GM21381 (cell line): ENCODE results near the gene PLCB2.

ENCODE experiments used
- ATAC-seq: cut with Tn5 transposase; IDR thresholded peaks from one replicate; pipeline ENCODE4 v1.9.1; 2021; ENCODE audit warnings: mild to moderate bottlenecking, moderate library complexity; ENCODE audit not compliant: unreplicated experiment

Gene PLCB2

DNA sequence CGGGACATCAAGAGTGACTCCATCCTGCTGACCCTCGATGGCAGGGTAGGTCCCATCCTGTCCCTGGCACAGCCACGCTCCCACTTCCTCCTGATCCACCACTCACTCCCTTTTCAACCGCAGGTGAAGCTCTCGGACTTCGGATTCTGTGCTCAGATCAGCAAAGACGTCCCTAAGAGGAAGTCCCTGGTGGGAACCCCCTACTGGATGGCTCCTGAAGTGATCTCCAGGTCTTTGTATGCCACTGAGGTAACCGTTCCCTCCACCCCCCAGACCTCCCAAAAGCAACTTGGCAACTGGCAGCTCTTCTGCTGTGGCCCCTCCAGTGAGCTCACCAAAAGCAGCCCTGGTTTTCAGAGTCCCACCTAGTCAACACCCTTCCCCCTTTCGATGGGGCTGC lies 34.3 kb downstream of the PLCB2 start:
- no peak for ATAC-seq

DNA sequence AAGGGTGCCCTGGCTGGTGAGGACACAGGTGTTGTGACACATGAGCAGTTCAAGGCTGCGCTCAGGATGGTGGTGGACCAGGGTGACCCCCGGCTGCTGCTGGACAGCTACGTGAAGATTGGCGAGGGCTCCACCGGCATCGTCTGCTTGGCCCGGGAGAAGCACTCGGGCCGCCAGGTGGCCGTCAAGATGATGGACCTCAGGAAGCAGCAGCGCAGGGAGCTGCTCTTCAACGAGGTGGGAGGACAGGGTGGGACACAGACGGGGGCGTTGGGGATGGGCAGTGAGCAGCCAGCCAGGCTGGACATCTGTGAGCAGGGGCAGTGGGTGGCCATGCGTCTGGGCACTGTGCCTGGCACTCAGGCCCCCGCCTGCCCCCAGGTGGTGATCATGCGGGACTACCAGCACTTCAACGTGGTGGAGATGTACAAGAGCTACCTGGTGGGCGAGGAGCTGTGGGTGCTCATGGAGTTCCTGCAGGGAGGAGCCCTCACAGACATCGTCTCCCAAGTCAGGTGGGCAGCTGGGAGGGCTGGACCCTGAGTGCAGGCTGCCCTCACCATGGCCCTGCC lies 35.2 kb downstream of the PLCB2 start:
- ATAC-seq, result no peak

DNA sequence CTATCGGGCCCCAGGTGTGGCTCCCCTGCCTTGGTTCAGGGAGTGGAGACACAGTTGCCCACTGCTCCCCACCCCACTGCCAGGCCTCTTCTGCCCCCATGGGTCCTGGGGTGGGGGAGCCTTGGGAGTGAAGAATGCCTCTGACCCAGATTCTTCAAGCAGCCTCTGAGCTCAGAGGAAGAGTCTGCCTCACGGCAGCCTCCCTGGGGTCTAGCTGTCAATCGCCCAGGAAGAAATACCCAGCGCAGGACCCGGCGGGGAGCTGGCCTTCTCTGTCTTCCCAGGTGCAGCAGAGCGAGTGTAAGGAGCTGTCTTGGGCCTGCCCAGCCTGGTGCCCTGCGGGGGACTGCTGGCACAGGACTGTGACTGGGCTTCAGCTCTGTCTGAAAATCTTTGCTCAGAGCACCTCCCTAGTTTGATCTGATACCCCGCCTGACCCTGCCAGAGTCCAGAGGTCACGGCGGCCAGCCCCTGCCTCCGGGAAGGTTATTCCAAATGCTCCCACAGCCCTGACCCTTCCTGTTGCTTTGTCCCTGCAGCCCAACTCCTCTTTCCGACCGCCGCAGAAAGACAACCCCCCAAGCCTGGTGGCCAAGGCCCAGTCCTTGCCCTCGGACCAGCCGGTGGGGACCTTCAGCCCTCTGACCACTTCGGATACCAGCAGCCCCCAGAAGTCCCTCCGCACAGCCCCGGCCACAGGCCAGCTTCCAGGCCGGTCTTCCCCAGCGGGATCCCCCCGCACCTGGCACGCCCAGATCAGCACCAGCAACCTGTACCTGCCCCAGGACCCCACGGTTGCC lies 35.9 kb downstream of the PLCB2 start:
- ATAC-seq, result no peak

DNA sequence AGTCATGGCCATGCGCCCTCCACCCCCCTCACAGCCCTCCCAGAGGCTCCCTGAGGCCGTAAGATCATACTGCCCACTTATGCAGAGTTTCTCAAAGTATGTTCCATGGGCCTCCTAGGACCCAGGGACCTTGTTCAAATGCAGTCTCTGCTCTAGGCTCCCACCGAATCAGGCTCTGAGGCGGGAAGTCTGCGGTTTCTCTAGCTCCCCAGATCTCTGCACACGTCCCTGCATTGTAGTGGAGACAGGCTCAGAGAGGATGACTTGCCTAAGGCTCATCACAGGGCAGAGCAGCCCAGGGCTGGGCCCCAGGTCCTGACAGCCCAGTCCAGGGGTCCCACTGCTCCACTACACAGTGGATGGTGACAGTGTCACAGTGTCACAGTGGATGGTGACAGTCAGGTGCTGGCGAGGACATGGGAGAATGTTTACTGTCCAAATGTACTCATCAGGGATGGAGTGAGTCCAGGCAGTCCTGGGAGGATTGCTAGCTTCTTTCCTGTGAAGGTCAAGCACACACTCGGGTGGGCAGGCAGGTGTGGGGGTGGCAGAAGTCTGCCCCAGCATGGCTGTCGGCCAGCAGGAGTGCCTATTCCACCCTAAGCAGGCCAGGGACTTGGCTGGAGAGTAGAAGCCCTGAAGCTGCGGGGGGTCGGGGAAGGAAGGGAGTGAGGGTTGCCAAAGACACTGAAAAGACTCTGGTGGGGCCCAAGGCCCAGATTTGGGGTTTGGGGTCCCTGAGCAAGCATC lies 37.3 kb downstream of the PLCB2 start:
- no peak for ATAC-seq

DNA sequence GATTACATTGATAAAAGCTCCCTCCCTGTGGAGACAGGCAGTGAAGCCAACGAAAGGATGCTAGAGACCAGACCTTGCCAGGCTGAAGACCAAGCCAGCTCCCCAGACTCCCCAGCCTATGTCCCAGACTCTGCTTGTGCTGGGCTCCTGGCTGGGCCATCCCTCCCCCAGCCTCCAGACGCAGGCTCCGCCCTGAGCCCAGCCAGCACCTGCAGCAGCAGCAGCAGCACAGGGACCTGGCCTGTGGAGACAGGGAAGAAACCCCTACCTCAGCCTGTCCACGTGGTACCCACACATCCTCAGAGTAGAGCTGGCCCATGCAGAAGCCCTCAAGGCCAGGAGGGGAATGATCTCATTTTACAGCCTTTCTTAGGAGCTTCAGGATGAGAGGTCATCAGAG lies 38.1 kb downstream of the PLCB2 start:
- ATAC-seq, result no peak

DNA sequence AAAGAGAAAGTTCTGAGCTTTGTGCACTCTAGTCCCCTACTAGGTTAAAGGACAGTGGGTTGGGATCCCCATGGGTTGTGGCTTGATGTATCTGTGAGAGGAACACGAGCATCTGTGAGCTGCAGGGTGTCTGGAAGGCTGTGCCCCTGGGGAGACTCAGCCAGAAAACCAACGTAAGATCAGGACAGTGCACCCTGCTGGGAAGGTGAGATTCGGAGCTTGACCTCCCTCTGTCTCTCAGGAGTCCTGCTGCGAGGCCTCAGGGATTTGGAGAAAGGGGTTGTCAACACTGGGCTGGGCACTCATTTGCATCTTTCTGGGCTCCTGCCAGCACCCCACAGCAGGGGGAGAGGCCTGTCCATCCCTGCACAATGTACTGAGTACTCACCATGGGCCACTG lies 40.1 kb downstream of the PLCB2 start:
- ATAC-seq, result no peak

DNA sequence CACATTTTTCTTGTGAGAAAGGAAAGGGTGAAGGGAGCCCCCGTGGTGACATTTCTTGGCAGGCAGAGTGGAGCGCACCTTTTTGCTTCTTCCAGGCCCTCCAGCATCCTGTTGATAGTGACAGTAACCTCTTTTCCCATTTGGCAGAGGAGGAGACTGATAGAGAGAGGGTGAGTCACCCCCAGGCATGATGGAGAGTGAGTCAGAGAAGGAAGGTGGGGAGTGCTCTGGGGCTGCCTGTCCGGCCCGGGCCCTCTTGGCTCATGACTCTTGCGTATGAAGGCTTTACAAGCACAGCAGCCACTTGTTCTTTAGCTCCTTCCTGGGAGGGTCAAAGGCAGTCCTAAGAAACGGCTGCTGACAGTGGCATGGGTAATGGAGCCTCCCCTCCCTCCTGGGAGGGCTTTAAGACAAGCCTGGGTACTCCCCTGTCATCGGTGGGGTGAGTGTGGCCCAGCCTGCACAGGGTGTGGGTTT lies 40.9 kb downstream of the PLCB2 start:
- ATAC-seq, result no peak

DNA sequence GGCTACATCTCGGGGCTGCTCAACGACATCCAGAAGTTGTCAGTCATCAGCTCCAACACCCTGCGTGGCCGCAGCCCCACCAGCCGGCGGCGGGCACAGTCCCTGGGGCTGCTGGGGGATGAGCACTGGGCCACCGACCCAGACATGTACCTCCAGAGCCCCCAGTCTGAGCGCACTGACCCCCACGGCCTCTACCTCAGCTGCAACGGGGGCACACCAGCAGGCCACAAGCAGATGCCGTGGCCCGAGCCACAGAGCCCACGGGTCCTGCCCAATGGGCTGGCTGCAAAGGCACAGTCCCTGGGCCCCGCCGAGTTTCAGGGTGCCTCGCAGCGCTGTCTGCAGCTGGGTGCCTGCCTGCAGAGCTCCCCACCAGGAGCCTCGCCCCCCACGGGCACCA lies 41.9 kb downstream of the PLCB2 start:
- ATAC-seq, result no peak

DNA sequence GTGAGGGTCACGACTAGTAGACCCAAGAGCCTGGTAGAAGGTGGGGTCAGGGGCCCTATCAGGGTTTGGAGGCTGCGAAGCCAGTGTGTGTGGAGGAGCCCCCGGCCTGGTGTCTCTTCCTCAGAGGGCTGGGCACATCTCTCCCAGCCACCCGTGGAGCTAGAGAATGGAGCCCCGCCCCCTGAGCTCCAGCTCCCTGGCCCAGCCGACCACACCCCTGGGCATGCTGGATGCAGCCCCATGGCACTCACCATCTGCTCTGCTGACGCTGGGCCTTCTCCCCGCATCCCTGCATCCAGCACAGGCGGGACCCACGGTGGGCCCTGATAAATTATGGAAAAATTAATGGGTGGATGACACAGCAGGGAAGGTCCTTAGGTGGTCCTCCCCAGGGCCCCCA lies 42.4 kb downstream of the PLCB2 start:
- no peak for ATAC-seq

DNA sequence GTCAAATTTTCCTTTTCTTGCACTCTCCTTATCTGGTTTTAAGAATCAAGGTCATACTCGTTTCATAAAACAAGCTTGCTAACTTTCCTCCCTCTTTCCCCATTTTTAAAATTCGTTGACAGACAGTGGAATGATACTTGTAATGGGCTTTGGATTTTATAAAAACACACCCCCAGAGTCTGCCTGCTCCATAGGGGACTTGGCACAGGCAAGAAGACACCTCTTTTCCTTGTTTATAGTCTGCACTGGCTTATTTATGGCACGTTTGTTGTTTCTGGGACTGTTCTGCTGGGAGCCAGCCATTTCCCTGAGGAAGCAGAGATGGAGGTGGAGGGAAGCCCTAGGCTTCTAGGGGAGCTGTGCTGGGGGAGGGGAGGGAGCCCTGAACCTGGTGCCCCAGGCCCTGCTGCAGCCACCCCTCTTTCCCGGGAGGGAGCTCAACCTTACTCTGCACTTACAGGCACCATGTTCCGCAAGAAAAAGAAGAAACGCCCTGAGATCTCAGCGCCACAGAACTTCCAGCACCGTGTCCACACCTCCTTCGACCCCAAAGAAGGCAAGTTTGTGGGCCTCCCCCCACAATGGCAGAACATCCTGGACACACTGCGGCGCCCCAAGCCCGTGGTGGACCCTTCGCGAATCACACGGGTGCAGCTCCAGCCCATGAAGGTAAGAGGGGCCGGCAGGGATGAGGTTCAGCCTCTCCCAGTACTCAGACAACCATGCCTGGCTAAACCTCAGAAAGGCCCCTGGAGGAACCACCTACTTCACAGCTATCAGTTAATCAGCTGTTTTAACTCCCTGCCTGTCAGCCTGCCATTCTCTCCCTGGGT lies 43.2 kb downstream of the PLCB2 start:
- no peak for ATAC-seq

DNA sequence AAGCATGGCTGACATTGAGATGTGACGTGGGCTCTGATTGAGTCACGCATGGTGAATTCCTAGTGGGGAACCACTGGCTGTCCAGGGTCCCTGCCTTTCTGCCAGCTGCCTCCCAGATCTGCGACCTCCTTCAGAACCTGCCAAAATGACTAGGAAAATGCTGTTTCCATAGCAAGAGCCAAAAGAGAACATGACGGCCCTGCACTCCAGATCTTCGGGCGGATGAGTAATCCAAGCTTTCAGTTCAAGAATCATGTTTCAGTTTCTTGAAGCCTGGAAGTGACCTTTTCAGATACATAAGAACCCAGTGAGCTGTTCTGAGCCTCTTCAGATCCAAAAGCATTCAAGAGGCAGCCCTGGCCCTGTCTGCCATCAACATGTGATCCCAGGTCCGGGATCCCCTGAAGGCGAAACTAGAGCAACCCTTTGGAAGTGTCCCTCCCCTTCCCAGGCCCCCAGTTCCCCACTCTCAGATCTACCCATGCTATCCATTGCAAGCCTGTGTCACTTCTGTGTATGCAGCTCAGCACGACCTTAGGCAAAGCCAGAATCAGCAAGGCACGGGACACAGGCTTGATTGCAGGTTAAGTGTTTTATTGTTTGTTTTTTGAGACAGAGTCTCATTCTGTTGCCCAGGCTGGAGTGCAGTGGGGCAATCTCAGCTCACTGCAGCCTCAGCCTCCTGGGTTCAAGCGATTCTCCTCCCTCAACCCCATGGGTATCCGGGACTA lies 44.5 kb downstream of the PLCB2 start:
- no peak for ATAC-seq

DNA sequence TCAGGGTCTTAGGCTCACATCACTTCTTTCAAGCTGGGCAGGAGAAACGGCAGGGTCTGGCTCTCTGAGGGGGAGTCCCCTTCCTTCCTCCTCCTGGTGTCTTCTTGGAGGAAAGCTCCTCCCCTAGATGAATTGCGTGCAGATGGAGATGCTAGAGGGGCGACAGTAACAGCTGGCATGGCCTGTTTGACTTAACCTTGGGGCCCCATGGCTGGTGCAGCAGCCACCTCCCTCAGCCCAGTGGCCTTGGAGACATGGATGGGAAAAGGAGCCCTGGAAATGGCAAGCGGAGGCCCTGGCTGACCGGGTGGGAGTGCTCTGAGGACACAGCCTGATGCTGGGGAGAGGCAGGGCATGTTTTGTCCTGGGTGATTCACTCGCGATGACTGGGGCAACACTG lies 48.7 kb downstream of the PLCB2 start:
- no peak for ATAC-seq

DNA sequence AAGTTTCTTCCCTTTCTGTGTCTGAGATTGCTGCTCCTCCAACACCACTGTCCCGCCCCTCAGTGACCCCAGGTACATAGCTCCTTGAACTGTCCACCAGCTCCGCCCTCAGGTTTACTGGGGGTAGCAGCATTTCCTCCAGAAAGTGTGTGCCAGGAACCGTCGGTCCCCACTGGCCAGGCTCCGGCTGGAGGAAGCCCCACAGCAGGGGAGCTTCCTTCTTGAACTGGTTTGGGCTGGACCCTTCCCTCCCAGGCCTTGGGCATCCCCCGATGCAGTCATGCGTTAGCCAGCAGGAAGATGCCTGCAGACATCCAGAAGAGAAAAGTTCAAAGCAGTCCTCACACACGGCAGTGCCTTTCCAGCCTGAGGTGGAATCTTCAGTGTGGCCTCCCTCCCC lies 49.2 kb downstream of the PLCB2 start:
- no peak for ATAC-seq

DNA sequence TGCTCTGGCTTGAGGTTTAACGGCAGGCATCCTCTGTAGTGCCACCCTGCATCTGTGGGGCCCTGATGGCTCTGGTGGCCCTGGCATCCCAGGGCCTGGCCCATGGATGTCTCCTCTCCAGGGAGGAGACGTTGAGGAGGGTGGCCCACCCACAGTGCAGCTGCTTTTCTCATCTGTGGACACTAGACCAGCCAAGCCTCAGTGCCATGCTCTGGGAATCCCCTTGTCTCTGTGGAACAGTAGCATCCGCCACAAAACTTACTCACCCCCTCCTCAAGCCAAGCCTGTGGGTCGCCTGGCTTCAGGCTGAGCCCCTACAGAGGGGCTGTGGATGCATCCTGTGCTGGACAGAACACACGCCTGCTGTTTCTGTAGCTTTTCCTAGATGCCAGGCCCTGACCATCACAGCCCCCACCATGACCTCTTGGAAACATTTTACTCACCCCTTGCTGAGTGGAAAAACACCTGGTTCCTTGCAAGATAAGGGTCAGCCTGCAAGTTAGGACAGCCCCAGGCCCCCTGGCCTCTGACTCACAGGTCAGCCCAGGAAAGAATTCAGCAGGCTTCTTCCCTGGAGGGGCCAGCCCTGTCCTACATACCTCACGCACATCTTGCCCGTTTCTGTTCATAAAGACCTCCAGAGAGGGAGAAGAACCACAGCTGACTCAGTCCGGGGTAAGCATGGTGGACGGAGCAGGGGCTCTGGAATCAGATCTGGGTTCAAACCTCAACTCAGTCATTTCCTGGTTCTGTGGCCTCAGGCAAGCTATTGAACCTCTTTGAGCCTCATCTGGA lies 49.9 kb downstream of the PLCB2 start:
- ATAC-seq, result no peak

DNA sequence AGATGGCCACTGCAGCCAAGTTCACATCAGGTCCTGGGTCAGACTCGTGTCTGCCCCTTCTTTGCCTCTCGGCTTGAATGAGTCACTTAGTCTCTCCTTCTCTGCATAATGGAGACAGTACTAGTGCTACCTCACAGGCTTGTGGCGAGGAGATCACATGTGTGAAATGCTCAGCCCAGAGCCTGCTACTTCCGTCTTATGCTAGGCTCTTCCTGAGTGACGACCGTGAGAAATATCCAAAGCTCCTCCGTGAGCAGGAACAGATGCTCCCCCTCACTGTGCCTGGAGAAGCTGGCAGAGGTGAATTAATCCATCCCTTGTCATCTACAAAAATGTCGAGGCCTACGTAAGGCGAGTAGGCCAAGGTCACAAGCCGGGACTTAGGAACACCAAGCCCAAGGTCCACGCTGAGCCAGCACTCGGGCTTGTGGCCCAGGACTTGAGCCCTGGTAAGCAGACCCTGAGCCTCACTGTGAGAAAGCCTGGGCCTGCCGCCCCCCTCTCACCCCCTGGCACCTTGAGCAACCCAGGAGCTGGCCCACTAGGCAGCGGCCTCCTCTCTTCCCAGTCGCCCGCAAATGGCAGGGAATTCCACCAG lies 51.0 kb downstream of the PLCB2 start:
- no peak for ATAC-seq

DNA sequence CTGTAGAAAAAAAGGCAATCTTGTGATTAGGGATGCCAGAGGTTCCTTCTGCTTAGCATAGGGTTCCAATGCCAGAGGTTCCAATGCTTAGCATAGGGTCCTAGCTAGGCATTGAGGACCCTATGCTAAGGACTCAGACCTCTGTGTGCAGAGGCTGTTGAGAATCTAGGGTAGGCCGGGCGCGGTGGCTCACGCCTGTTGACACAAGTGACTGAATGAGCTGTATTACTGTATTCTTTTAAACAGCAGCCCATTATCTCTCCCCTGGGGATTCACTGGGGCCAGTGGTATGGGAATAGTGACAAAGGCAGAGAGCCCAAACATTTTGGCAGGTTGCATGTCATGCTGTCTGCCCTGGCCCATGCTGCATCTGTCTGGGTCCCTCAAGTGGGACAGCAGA lies 52.7 kb downstream of the PLCB2 start:
- no peak for ATAC-seq

DNA sequence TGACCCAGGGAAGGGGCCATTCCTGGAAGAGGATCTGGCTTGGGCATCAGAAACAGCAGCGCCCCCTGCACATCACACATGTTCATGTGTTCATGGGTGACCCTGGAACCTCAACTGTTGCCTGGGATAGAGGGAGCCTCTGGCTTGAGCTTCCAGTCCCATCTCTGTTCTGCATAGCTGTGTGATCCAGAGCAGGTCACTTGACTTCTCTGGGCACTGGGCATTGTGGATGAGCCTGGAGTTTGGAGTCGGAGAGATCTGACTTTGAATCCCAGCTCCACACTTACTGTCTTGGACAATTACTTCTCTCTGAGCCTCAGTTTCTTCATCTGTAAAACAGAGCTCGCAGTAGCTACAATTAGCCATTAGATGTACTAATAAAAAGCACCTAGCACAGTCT lies 53.3 kb downstream of the PLCB2 start:
- no peak for ATAC-seq

DNA sequence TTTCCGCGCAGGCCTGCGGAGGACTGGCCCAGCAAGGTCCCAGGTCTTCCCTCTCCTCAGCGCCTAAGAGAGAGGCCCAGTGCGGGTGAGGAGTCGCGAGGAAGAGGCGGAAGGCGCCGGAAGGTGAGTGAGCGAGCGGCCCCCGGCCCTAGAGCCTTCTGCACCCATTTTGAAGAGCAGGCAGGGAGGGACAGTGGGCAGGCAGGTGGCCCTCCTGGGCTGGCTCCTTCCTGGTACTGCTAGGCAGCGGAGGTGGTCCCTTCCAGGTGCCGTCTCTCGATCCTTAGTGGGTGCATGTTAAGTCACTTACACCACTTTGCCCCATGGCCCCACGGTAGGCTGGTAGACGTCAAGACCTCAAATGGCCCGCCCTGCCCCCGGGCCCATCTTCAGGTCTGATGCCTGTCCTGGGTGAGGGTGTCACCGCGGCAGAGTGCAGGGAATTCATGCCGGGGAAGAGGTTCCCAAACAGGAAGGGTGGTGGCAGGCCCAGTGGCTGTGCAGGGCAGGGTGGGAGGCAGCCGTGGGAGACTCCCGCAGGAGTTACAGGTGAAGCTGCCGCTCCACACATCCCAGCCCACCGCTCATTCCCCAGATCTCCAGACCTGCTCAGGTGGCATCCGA lies 54.5 kb downstream of the PLCB2 start:
- ATAC-seq, result no peak
